HG02610 (cell line): Measurements from ENCODE around the gene PARP15.

Experiments
- ATAC-seq: cut with Tn5 transposase; IDR thresholded peaks from one replicate; pipeline ENCODE4 v1.9.1; 2021; ENCODE audit warnings: mild to moderate bottlenecking, moderate library complexity; ENCODE audit not compliant: unreplicated experiment

Gene PARP15

GRCh38 chr3:122662505-122662904 is 85.1 kb downstream of the PARP15 start:
- no peak for ATAC-seq

- ATAC-seq: no peak
Observed at GRCh38 chr3:122665226-122665786, 87.9 kb downstream of the PARP15 start.

- no peak for ATAC-seq
Observed at GRCh38 chr3:122665881-122666280, 88.4 kb downstream of the PARP15 start.

- ATAC-seq: peak; percentile 99
Observed at GRCh38 chr3:122668930-122669730, 91.7 kb downstream of the PARP15 start.

- no peak for ATAC-seq
Observed at GRCh38 chr3:122671553-122671952, 94.1 kb downstream of the PARP15 start.

GRCh38 chr3:122674339-122674738 is 96.9 kb downstream of the PARP15 start:
- no peak for ATAC-seq

- ATAC-seq: no peak
Observed at GRCh38 chr3:122676759-122677158, 99.3 kb downstream of the PARP15 start.

- ATAC-seq: no peak
Observed at GRCh38 chr3:122677216-122677615, 99.8 kb downstream of the PARP15 start.

GRCh38 chr3:122678506-122678905 is 101.1 kb downstream of the PARP15 start:
- ATAC-seq: no peak

- ATAC-seq: peak; percentile 37
Observed at GRCh38 chr3:122679085-122679881, 101.8 kb downstream of the PARP15 start.

GRCh38 chr3:122679882-122680474 is 102.5 kb downstream of the PARP15 start:
- no peak for ATAC-seq

GRCh38 chr3:122680475-122681283 is 103.2 kb downstream of the PARP15 start, which contains the start of gene PARP14:
Gene PARP14 (plus strand): TSS chr3:122680839. CDS start chr3:122680884, 45 bp downstream.
- peak; percentile 48 for ATAC-seq

- no peak for ATAC-seq
Observed at GRCh38 chr3:122681284-122681973, 104.0 kb downstream of the PARP15 start.

- no peak for ATAC-seq
Observed at GRCh38 chr3:122681974-122682409, 104.5 kb downstream of the PARP15 start.

GRCh38 chr3:122682778-122683411 is 105.4 kb downstream of the PARP15 start:
- peak; percentile 28 for ATAC-seq

GRCh38 chr3:122687298-122687697 is 109.8 kb downstream of the PARP15 start:
- ATAC-seq: no peak
